Neutrophil (primary cell): ENCODE results near the gene FBXO17.
"Not testable (repeated sequence)": the region's sequence is repeated elsewhere in the genome, so short reads cannot be mapped to it uniquely, and the experiment has no call there.

Experiments used
- H3K27ac ChIP-seq: fragments of 200-600 bp; sonication (generic); 2 replicates; pipeline ENCODE4 v1.5.1; 2016; ENCODE audit warnings: mild to moderate bottlenecking, moderate library complexity
- H3K27me3 ChIP-seq: fragments of 200-600 bp; sonication (generic); 2 replicates; pipeline ENCODE4 v1.6.0; 2016; ENCODE audit warnings: mild to moderate bottlenecking
- H3K36me3 ChIP-seq: fragments of 200-600 bp; sonication (generic); 2 replicates; pipeline ENCODE4 v1.5.1; 2017
- H3K4me1 ChIP-seq, 2 experiments: fragments of 200-600 bp in 1 of 2; sonication (generic) in 1 of 2; 1 replicate in 1 of 2; 2 replicates in 1 of 2; pipeline versions ENCODE4 v1.5.1 to v1.6.1; 2013 to 2016; ENCODE audit warnings: low read depth in 1 of 2, low read length in 1 of 2, mild to moderate bottlenecking in 1 of 2, moderate library complexity in 1 of 2; ENCODE audit not compliant: control insufficient read depth in 1 of 2, insufficient read depth in 1 of 2
- H3K4me3 ChIP-seq, 2 experiments: fragments of 200-600 bp in 1 of 2; sonication (generic) in 1 of 2; 1 replicate in 1 of 2; 2 replicates in 1 of 2; pipeline ENCODE4 v1.5.1; 2013 to 2016; ENCODE audit warnings: low read depth in 1 of 2, low read length in 1 of 2, mild to moderate bottlenecking in 1 of 2, moderate library complexity in 1 of 2
- H3K9me3 ChIP-seq: fragments of 200-600 bp; sonication (generic); 2 replicates; pipeline ENCODE4 v1.5.1; 2016
- CTCF ChIP-seq: fragments of 200-600 bp; sonication (generic); IDR thresholded peaks from 2 replicates; pipeline ENCODE4 v1.5.1; 2016; ENCODE audit warnings: antibody characterized with exemption

Gene FBXO17

GRCh38 chr19:38970664-38971532 lies 4.6 kb downstream of the FBXO17 start:
- Histone ChIP-seq H3K4me1 (no peaks in the 10 kb centered on the region), H3K9me3 (no peaks in the 10 kb centered on the region), H3K27ac (no peak overlapping the region), H3K4me3 (no peak overlapping the region), H3K27me3 (peaks cover 44% of the 10 kb centered on the region), H3K36me3 (no peaks in the 10 kb centered on the region)
- TF ChIP-seq CTCF = no peak

GRCh38 chr19:38966149-38966548 lies 9.4 kb downstream of the FBXO17 start:
- H3K4me3 ChIP-seq, H3K4me1 ChIP-seq, H3K27me3 ChIP-seq, H3K9me3 ChIP-seq, H3K36me3 ChIP-seq, H3K27ac ChIP-seq: not testable (repeated sequence)

- no peak for TF ChIP-seq CTCF
- H3K27me3 ChIP-seq = peaks cover 9% of the 10 kb centered on the region
- no peaks in the 10 kb centered on the region for H3K36me3 ChIP-seq
- no peak overlapping the region for H3K27ac ChIP-seq
- no peaks in the 10 kb centered on the region for H3K4me1 ChIP-seq
- H3K4me3 ChIP-seq = no peak overlapping the region
- no peaks in the 10 kb centered on the region for H3K9me3 ChIP-seq
These were observed 10.8 kb downstream of the FBXO17 start for GRCh38 chr19:38964738-38965137.

- H3K27me3 ChIP-seq = peaks cover 3% of the 10 kb centered on the region
- no peak overlapping the region for H3K4me3 ChIP-seq
- H3K27ac ChIP-seq = no peak overlapping the region
- no peaks in the 10 kb centered on the region for H3K4me1 ChIP-seq
- TF ChIP-seq CTCF = no peak
- H3K9me3 ChIP-seq = no peaks in the 10 kb centered on the region
- H3K36me3 ChIP-seq = no peaks in the 10 kb centered on the region
These were observed 15.9 kb downstream of the FBXO17 start for GRCh38 chr19:38959618-38960017.

GRCh38 chr19:38958301-38958700 lies 17.2 kb downstream of the FBXO17 start:
- no peaks in the 10 kb centered on the region for H3K4me1 ChIP-seq
- H3K27ac ChIP-seq = no peak overlapping the region
- H3K27me3 ChIP-seq = no peaks in the 10 kb centered on the region
- no peak overlapping the region for H3K4me3 ChIP-seq
- no peaks in the 10 kb centered on the region for H3K36me3 ChIP-seq
- no peak for TF ChIP-seq CTCF
- H3K9me3 ChIP-seq = no peaks in the 10 kb centered on the region

- no peaks in the 10 kb centered on the region for H3K36me3 ChIP-seq
- peaks cover 17% of the 10 kb centered on the region for H3K27me3 ChIP-seq
- H3K9me3 ChIP-seq = no peaks in the 10 kb centered on the region
- H3K4me1 ChIP-seq = no peaks in the 10 kb centered on the region
- H3K4me3 ChIP-seq = no peak overlapping the region
- TF ChIP-seq CTCF = no peak
- no peak overlapping the region for H3K27ac ChIP-seq
These were observed 19.3 kb downstream of the FBXO17 start for GRCh38 chr19:38956264-38956663.
